H1 (cell line): ENCODE data around the gene TBCE.

Experiments used
- CREB1 ChIP-seq: IDR thresholded peaks from 2 replicates; pipeline ENCODE4 v1.6.1; 2012; ENCODE audit warnings: inconsistent platforms
- EP300 ChIP-seq, 2 experiments: IDR thresholded peaks; 1 replicate in 1 of 2; 2 replicates in 1 of 2; pipeline ENCODE4 v1.6.1; 2011 to 2012; ENCODE audit warnings: low read depth in 2 of 2, low read length in 2 of 2, mild to moderate bottlenecking in 2 of 2, borderline replicate concordance in 1 of 2, inconsistent platforms in 1 of 2, moderate library complexity in 1 of 2
- EZH2 ChIP-seq: fragments of 200-600 bp; sonication (generic); IDR thresholded peaks from 2 replicates; pipeline ENCODE4 v1.7.1; 2012; ENCODE audit warnings: low read depth, mild to moderate bottlenecking, moderate library complexity, low read length, inconsistent platforms; ENCODE audit not compliant: severe bottlenecking
- HDAC2 ChIP-seq, 2 experiments: fragments of 300-600 bp in 1 of 2; sonication (generic) in 1 of 2; IDR thresholded peaks; 2 replicates each; pipeline ENCODE4 v1.6.1; 2011 to 2012; ENCODE audit warnings: low read depth in 2 of 2, low read length in 2 of 2, mild to moderate bottlenecking in 2 of 2, moderate library complexity in 2 of 2, borderline replicate concordance in 1 of 2, inconsistent platforms in 1 of 2
- JUN ChIP-seq: IDR thresholded peaks from 2 replicates; pipeline ENCODE4 v1.6.1; 2011; ENCODE audit warnings: low read depth, mild to moderate bottlenecking, improper control_type of control experiment, low read length
- MAFK ChIP-seq: IDR thresholded peaks from 2 replicates; pipeline ENCODE4 v1.6.1; 2012; ENCODE audit warnings: low read depth, mild to moderate bottlenecking, improper control_type of control experiment, low read length
- POLR2A ChIP-seq, 2 experiments: IDR thresholded peaks; 1 replicate in 1 of 2; 2 replicates in 1 of 2; pipeline ENCODE4 v1.6.1; 2011; ENCODE audit warnings: low read depth in 2 of 2, low read length in 2 of 2, mild to moderate bottlenecking in 2 of 2; ENCODE audit errors: control extremely low read depth in 1 of 2
- POLR2AphosphoS5 ChIP-seq: IDR thresholded peaks from 2 replicates; pipeline ENCODE4 v1.6.1; 2011; ENCODE audit warnings: low read depth, low read length
- RXRA ChIP-seq: IDR thresholded peaks from 2 replicates; pipeline ENCODE4 v1.6.1; 2011; ENCODE audit warnings: low read depth, mild to moderate bottlenecking, low read length, moderate library complexity; ENCODE audit not compliant: insufficient read depth
- SP2 ChIP-seq: IDR thresholded peaks from 2 replicates; pipeline ENCODE4 v1.6.1; 2012; ENCODE audit warnings: mild to moderate bottlenecking, low read length, inconsistent platforms
- SRF ChIP-seq: IDR thresholded peaks from 2 replicates; pipeline ENCODE4 v1.6.1; 2011; ENCODE audit warnings: mild to moderate bottlenecking, low read depth, low read length, moderate library complexity
- TAF1 ChIP-seq: IDR thresholded peaks from 2 replicates; pipeline ENCODE4 v1.6.1; 2011; ENCODE audit warnings: mild to moderate bottlenecking, low read depth, low read length
- TF ChIP-seq, protein P1 (sequence below), 3 experiments: IDR thresholded peaks; 1 replicate in 2 of 3; 2 replicates in 1 of 3; pipeline versions ENCODE4 v1.5.1 to v1.6.1; 2011; ENCODE audit warnings: low read length in 3 of 3, mild to moderate bottlenecking in 3 of 3, inconsistent platforms in 2 of 3, low read depth in 1 of 3, moderate library complexity in 1 of 3; ENCODE audit not compliant: insufficient read depth in 1 of 3; ENCODE audit errors: control extremely low read depth in 1 of 3

GRCh38 chr1:235408503-235408960 is 41.3 kb downstream of the TBCE start:
- TF ChIP-seq TAF1: no peak
- TF ChIP-seq SP2: no peak
- TF ChIP-seq JUN: no peak
- no peak for TF ChIP-seq EP300 (IDR thresholded peaks at IDR 0.05; ENCODE audit: borderline replicate concordance in 1 of 2, low read depth in 2 of 2, low read length in 2 of 2)
- no peak for TF ChIP-seq RXRA
- TF ChIP-seq SRF: no peak
- TF ChIP-seq, protein P1, sequence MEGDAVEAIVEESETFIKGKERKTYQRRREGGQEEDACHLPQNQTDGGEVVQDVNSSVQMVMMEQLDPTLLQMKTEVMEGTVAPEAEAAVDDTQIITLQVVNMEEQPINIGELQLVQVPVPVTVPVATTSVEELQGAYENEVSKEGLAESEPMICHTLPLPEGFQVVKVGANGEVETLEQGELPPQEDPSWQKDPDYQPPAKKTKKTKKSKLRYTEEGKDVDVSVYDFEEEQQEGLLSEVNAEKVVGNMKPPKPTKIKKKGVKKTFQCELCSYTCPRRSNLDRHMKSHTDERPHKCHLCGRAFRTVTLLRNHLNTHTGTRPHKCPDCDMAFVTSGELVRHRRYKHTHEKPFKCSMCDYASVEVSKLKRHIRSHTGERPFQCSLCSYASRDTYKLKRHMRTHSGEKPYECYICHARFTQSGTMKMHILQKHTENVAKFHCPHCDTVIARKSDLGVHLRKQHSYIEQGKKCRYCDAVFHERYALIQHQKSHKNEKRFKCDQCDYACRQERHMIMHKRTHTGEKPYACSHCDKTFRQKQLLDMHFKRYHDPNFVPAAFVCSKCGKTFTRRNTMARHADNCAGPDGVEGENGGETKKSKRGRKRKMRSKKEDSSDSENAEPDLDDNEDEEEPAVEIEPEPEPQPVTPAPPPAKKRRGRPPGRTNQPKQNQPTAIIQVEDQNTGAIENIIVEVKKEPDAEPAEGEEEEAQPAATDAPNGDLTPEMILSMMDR (IDR thresholded peaks at IDR 0.05; ENCODE audit: control extremely low read depth in 1 of 3, insufficient read depth in 1 of 3, low read depth in 1 of 3, low read length in 3 of 3): no peak
- TF ChIP-seq HDAC2 (IDR thresholded peaks at IDR 0.05; ENCODE audit: borderline replicate concordance in 1 of 2, low read depth in 2 of 2, low read length in 2 of 2): no peak
- TF ChIP-seq POLR2A (IDR thresholded peaks at IDR 0.05; ENCODE audit: control extremely low read depth in 1 of 2, low read depth in 2 of 2, low read length in 2 of 2): no peak
- no peak for TF ChIP-seq POLR2AphosphoS5
- TF ChIP-seq EZH2: no peak
- no peak for TF ChIP-seq MAFK
- no peak for TF ChIP-seq CREB1
